AG04450 (cell line): ENCODE results near the gene THEMIS2. TPM values are rescaled to one million over a fixed set of nuclear protein-coding genes. Genes with fewer than 3 reads are reported as not detected.
A peak's percentile ranks its signal among the peaks of the same experiment; 100 is the strongest.

Source experiments
- CTCF ChIA-PET: fragments of 300-600, 350-600 bp; formaldehyde crosslinking; extraction: SDS; loops from one replicate; lab custom pipeline; 2022; ENCODE audit warnings: antibody characterized with exemption, inconsistent platforms; lab: Charles Lee
- POLR2A ChIA-PET: fragments of 350-600 bp; formaldehyde crosslinking; extraction: SDS; loops from one replicate; lab custom pipeline; 2021; ENCODE audit warnings: antibody characterized with exemption, inconsistent platforms; lab: Yijun Ruan, JAX
- DNase-seq: peaks from one replicate; pipeline ENCODE4 v3.0.0-alpha.2; 2011; ENCODE audit warnings: low read depth, low spot score
- H3K27ac ChIP-seq: one replicate; pipeline ENCODE4 v1.5.1; 2012; ENCODE audit warnings: low read depth, low read length, control low read depth
- H3K27me3 ChIP-seq: one replicate; pipeline ENCODE4 v1.6.0; 2012; ENCODE audit warnings: low read length; ENCODE audit not compliant: control insufficient read depth, insufficient read depth
- H3K4me3 ChIP-seq: 2 replicates; pipeline ENCODE4 v1.5.1; 2011; ENCODE audit warnings: mild to moderate bottlenecking, low read depth, low read length, control low read depth
- H3K9me3 ChIP-seq: 2 replicates; pipeline ENCODE4 v1.5.1; 2012; ENCODE audit warnings: low read length; ENCODE audit not compliant: control insufficient read depth, insufficient read depth
- CTCF ChIP-seq: IDR thresholded peaks from 2 replicates; pipeline ENCODE4 v1.5.1; 2011; ENCODE audit warnings: low read depth, low read length, control low read depth, inconsistent platforms
- polyA plus RNA-seq: library from polyadenylated mRNA; depleted of rRNA; stranded (reverse); fragments of >200 nt; gene quantifications from 2 replicates; pipeline ENCODE4 v1.2.3, GENCODE V29; 2011

THEMIS2 gene
- polyA plus RNA-seq, 1 experiment, result 13.0 TPM

- no peaks in the 10 kb centered on the region for H3K27me3 ChIP-seq
- no peak for DNase-seq
- TF ChIP-seq CTCF, result no peak
- POLR2A ChIA-PET, result interaction anchor here (0.6 to 1.9 kb wide), 3 partner anchors 26 to 59 kb away, joined by 3 to 27 read pairs (median 4); partner anchors contain the start of gene STX12
- H3K9me3 ChIP-seq, result peaks cover 6% of the 10 kb centered on the region; the same call in 1 of the 2 replicates
- CTCF ChIA-PET, result interaction anchor here (0.6 kb wide), 2 partner anchors 192 to 903 kb away, joined by 3 to 5 read pairs; no protein-coding TSS in a partner anchor
- H3K27ac ChIP-seq, result peak overlapping the region; percentile 11
- peak overlapping the region; percentile 93 for H3K4me3 ChIP-seq
Measured at GRCh38 chr1:27831568-27832410, 40.6 kb upstream of the THEMIS2 start.

- H3K27ac ChIP-seq, result no peak overlapping the region
- ChIA-PET POLR2A (interaction anchor here (0.6 kb wide), 1 partner anchor 427 kb away, joined by 3 read pairs; no protein-coding TSS in a partner anchor), CTCF (interaction anchor here (0.9 kb wide), 1 partner anchor 107 kb away, joined by 3 read pairs; no protein-coding TSS in a partner anchor)
- no peak overlapping the region for H3K4me3 ChIP-seq
- TF ChIP-seq CTCF, result no peak
- H3K27me3 ChIP-seq, result no peaks in the 10 kb centered on the region
- no peak for DNase-seq
- peaks cover 6% of the 10 kb centered on the region; the same call in 1 of the 2 replicates for H3K9me3 ChIP-seq
Measured at GRCh38 chr1:27832762-27833161, 39.6 kb upstream of the THEMIS2 start.

GRCh38 chr1:27833470-27833869 is 38.9 kb upstream of the THEMIS2 start:
- no peak overlapping the region for H3K4me3 ChIP-seq
- CTCF ChIA-PET, result interaction anchor here (0.9 to 1.0 kb wide), 2 partner anchors 17 to 108 kb away, joined by 3 read pairs; no protein-coding TSS in a partner anchor
- TF ChIP-seq CTCF, result no peak
- POLR2A ChIA-PET, result interaction anchor here (0.6 kb wide), 1 partner anchor 426 kb away, joined by 3 read pairs; no protein-coding TSS in a partner anchor
- H3K9me3 ChIP-seq, result peaks cover 6% of the 10 kb centered on the region; the same call in 1 of the 2 replicates
- H3K27ac ChIP-seq, result no peak overlapping the region
- H3K27me3 ChIP-seq, result no peaks in the 10 kb centered on the region
- no peak for DNase-seq

GRCh38 chr1:27835046-27835445 is 37.3 kb upstream of the THEMIS2 start:
- ChIA-PET POLR2A (no interaction called here), CTCF (no interaction called here)
- H3K27me3 ChIP-seq, result no peaks in the 10 kb centered on the region
- peaks cover 6% of the 10 kb centered on the region; the same call in 1 of the 2 replicates for H3K9me3 ChIP-seq
- H3K27ac ChIP-seq, result no peak overlapping the region
- no peak overlapping the region for H3K4me3 ChIP-seq
- DNase-seq, result no peak
- no peak for TF ChIP-seq CTCF

- ChIA-PET CTCF (no interaction called here), POLR2A (no interaction called here)
- no peak overlapping the region for H3K4me3 ChIP-seq
- peaks cover 6% of the 10 kb centered on the region; the same call in 1 of the 2 replicates for H3K9me3 ChIP-seq
- H3K27me3 ChIP-seq, result no peaks in the 10 kb centered on the region
- no peak overlapping the region for H3K27ac ChIP-seq
- no peak for DNase-seq
- no peak for TF ChIP-seq CTCF
Measured at GRCh38 chr1:27835501-27835900, 36.8 kb upstream of the THEMIS2 start.
